Activated B cell treated with CpG ODN at 0.5 μM for 24 hours (primary cell): ENCODE data around the gene CLN3. TPM values are rescaled to one million over a fixed set of nuclear protein-coding genes. Genes with fewer than 3 reads are reported as not detected.

ENCODE experiments used
- ATAC-seq: fragments of 200-7000 bp; cut with Tn5 transposase; one replicate; pipeline ENCODE4 v1.10.0; 2021; ENCODE audit warnings: low read depth, mild to moderate bottlenecking, moderate library complexity
- CTCF ChIA-PET: fragments of 350-600 bp; sonication (Branson Sonifier 250); formaldehyde crosslinking; loops from one replicate; lab custom pipeline; 2021; ENCODE audit warnings: antibody characterized with exemption; lab: Charles Lee
- POLR2A ChIA-PET: fragments of 350-600 bp; sonication (Branson Sonifier 250); formaldehyde crosslinking; loops from one replicate; lab custom pipeline; 2021; ENCODE audit warnings: antibody characterized with exemption; lab: Charles Lee
- DNase-seq: peaks from one replicate; pipeline ENCODE4 v3.0.0; 2022
- H3K27ac Mint-ChIP-seq: one replicate; pipeline ENCODE4 v1.8.0; 2020; ENCODE audit warnings: mixed read lengths
- H3K27me3 Mint-ChIP-seq: one replicate; pipeline ENCODE4 v1.8.0; 2021; ENCODE audit warnings: mixed read lengths
- H3K36me3 Mint-ChIP-seq: one replicate; pipeline ENCODE4 v1.8.0; 2021; ENCODE audit warnings: low read depth, mixed read lengths
- H3K4me1 Mint-ChIP-seq: one replicate; pipeline ENCODE4 v1.8.0; 2021; ENCODE audit warnings: mixed read lengths
- H3K4me3 Mint-ChIP-seq: one replicate; pipeline ENCODE4 v1.8.0; 2020; ENCODE audit warnings: mild to moderate bottlenecking, mixed read lengths
- H3K9me3 Mint-ChIP-seq: one replicate; pipeline ENCODE4 v1.8.0; 2020; ENCODE audit warnings: mixed read lengths
- intact Hi-C: fragments of 100-400 bp; cut with micrococcal nuclease; formaldehyde crosslinking; loops from one replicate; pipeline ENCODE4 v1.15.1; 2024
- total RNA-seq: library from RNA; stranded (reverse); gene quantifications from 2 replicates; pipeline ENCODE4 v1.2.3, GENCODE V29; 2022
- TF ChIP-seq, protein P1 (sequence below): fragments of 200-600 bp; IDR thresholded peaks from one replicate; pipeline ENCODE4 v1.8.0; 2022; ENCODE audit warnings: antibody characterized with exemption, mild to moderate bottlenecking

CLN3 gene
- total RNA-seq, 1 donor from 2014 or later: 32.0 TPM

- intact Hi-C loops: no loop called here
- no peaks in the 10 kb centered on the region for H3K27me3 Mint-ChIP-seq
- DNase-seq: no peak
- H3K4me1 Mint-ChIP-seq: peaks cover 20% of the 10 kb centered on the region
- no peaks in the 10 kb centered on the region for H3K9me3 Mint-ChIP-seq
- no peaks in the 10 kb centered on the region for H3K36me3 Mint-ChIP-seq
- no peak for ATAC-seq
- ChIA-PET POLR2A (no interaction called here), CTCF (no interaction called here)
- H3K27ac Mint-ChIP-seq: peak overlapping the region; percentile 59
- TF ChIP-seq, protein P1, sequence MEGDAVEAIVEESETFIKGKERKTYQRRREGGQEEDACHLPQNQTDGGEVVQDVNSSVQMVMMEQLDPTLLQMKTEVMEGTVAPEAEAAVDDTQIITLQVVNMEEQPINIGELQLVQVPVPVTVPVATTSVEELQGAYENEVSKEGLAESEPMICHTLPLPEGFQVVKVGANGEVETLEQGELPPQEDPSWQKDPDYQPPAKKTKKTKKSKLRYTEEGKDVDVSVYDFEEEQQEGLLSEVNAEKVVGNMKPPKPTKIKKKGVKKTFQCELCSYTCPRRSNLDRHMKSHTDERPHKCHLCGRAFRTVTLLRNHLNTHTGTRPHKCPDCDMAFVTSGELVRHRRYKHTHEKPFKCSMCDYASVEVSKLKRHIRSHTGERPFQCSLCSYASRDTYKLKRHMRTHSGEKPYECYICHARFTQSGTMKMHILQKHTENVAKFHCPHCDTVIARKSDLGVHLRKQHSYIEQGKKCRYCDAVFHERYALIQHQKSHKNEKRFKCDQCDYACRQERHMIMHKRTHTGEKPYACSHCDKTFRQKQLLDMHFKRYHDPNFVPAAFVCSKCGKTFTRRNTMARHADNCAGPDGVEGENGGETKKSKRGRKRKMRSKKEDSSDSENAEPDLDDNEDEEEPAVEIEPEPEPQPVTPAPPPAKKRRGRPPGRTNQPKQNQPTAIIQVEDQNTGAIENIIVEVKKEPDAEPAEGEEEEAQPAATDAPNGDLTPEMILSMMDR: no peak
- no peak overlapping the region for H3K4me3 Mint-ChIP-seq
Measured at GRCh38 chr16:28499854-28500253, 8.0 kb upstream of the CLN3 start.

- ChIA-PET CTCF (no interaction called here), POLR2A (interaction anchor here (0.7 kb wide), 1 partner anchor 453 kb away, joined by 3 read pairs; no protein-coding TSS in a partner anchor)
- H3K9me3 Mint-ChIP-seq: no peaks in the 10 kb centered on the region
- DNase-seq: no peak
- no peak for ATAC-seq
- H3K27ac Mint-ChIP-seq: no peak overlapping the region
- H3K27me3 Mint-ChIP-seq: no peaks in the 10 kb centered on the region
- H3K4me3 Mint-ChIP-seq: no peak overlapping the region
- H3K4me1 Mint-ChIP-seq: peaks cover 31% of the 10 kb centered on the region
- H3K36me3 Mint-ChIP-seq: no peaks in the 10 kb centered on the region
- TF ChIP-seq, protein P1: no peak
- intact Hi-C loops: no loop called here
Measured at GRCh38 chr16:28498666-28499381, 7.0 kb upstream of the CLN3 start.

DNA sequence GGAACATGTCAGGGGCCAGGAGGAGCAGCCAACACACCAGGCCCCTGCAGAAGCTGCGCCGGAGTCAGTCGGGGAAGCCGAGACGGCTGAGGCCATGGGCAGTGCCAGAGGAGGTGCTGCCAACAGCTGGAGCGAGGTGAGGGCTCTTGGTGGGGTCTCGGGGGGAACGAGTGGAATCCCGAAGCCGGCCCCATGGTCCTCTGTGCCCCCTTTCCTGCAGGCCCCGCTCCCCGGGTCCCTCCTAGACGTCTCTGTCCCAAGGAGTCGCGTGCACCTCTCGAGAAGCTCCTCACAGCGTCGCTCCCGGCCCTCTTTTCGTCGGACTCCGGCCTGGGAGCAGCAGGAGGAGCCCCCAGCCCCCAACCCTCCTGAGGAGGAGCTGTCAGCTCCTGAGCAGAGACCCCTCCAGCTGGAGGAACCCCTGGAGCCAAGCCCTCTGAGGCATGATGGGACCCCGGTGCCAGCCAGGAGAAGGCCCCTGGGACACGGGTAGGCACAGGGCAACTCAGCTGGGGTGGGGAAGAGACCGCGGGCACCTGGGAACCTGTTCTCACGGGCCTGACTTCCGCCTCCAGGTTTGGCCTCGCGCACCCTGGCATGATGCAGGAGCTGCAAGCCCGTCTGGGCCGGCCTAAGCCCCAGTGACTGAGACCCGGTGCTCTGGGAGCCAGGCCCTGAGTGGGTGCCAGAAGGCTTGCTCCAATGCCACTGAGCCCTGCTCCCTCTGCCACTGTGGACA, 6.2 kb upstream of the CLN3 start:
- ATAC-seq: no peak
- Mint-ChIP-seq H3K36me3 (no peaks in the 10 kb centered on the region), H3K9me3 (no peaks in the 10 kb centered on the region), H3K4me3 (no peak overlapping the region), H3K27me3 (no peaks in the 10 kb centered on the region), H3K4me1 (peaks cover 39% of the 10 kb centered on the region), H3K27ac (no peak overlapping the region)
- TF ChIP-seq, protein P1: no peak
- CTCF ChIA-PET: no interaction called here
- no peak for DNase-seq
- intact Hi-C loops: no loop called here
- POLR2A ChIA-PET: no interaction called here

DNA sequence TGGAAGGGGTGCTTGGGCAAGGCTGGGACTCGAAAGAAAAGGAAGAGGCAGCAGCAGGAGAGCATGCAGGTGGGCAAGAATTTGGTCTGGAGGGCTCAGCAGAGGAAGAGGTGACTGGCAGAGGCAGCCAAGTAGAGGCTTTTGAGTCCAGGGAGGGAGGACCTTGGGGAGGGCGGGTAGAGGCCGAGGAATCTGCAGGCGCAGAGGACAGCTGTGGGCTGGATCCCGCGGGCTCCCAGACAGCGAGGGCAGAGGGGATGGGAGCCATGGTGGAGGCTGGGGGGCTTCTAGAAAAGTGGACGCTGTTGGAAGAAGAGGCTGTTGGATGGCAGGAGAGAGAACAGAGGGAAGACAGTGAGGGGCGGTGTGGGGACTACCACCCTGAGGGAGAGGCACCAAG, 5.5 kb upstream of the CLN3 start:
- Mint-ChIP-seq H3K9me3 (no peaks in the 10 kb centered on the region), H3K27ac (peak overlapping the region; percentile 21), H3K27me3 (no peaks in the 10 kb centered on the region), H3K4me3 (no peak overlapping the region), H3K4me1 (peaks cover 42% of the 10 kb centered on the region), H3K36me3 (no peaks in the 10 kb centered on the region)
- DNase-seq (no peak), ATAC-seq (no peak)
- CTCF ChIA-PET: no interaction called here
- TF ChIP-seq, protein P1: no peak
- intact Hi-C loops: no loop called here
- POLR2A ChIA-PET: no interaction called here

DNA sequence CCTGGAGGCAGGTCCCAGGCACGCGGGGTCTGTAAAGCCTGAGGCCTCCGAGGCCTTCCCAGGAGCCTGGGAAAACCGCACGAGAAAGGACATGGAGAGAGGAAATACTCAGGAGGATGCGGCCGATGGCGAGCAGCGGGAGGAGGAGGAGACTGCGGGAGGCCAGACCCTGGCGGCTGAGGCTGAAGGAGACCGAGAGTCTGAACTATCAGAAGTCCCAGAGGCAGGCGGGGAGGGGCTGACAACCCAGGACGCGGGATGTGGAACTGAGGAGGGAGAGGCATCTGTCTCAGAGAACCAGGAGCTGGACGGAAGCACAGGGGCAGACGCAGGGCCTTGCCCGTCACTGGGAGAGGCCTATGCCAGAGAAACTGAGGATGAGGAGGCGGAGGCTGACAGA, 5.0 kb upstream of the CLN3 start:
- no peaks in the 10 kb centered on the region for H3K27me3 Mint-ChIP-seq
- ATAC-seq: no peak
- ChIA-PET CTCF (no interaction called here), POLR2A (no interaction called here)
- H3K4me3 Mint-ChIP-seq: no peak overlapping the region
- intact Hi-C loops: no loop called here
- H3K27ac Mint-ChIP-seq: peak overlapping the region; percentile 21
- peaks cover 2% of the 10 kb centered on the region for H3K36me3 Mint-ChIP-seq
- no peak for DNase-seq
- no peaks in the 10 kb centered on the region for H3K9me3 Mint-ChIP-seq
- TF ChIP-seq, protein P1: no peak
- H3K4me1 Mint-ChIP-seq: peaks cover 48% of the 10 kb centered on the region
